ENCODE data around the gene CYP2U1.

The CYP2U1 gene

DNA sequence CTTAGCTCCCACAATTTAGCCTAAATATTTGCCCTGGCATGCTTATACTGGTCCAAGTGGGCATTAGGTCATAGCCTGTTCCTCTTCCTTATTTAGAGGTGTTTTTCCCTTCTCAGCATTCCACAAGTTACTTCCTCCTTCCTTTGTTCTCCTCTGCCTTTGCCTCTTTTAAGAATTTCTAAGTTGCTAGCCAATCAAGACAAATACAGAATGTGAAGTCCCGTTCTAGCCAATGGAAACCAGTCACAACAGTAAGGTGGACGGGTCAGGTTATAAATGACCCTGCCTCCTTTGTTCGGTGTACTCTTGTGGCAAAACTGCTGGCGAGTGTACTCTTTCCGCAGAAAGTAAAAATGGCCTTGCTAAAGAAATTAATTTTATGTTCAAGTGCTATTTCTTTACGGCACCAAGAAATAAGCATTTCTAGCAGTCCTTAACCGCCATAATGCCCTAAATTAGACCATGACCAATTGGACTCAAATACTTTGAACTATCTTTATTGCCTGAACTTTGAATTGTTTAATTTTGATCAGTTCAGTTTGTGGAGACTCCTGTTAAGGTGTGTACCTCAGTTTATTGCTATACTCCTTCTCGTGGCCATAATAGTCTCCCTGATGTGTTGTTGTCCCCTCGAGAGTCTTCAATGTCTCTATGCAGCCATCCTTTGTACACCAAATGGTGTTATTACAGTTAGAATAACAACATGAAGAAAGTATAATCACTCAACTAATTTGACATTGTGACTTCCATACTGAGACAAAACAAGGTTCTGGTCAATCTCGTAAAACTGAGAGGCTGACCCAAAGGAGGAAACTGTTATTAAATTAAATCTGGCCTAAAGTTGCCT, 56.8 kb downstream of the CYP2U1 start:
- no peak for DNase-seq

DNA sequence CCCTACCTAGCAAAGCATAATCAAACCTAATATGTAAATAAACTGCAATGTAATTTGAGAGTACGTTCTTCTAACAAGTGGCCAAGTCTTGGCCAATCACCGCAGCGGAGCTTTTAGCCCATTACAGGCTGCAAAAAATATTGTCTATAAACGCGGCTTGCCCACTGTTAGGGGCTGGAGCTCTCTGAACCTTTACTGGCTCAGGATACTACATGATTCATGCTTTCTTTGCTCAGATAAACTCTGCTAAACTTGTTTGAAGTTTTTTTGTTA, 57.4 kb downstream of the CYP2U1 start:
- no peak for DNase-seq

DNA sequence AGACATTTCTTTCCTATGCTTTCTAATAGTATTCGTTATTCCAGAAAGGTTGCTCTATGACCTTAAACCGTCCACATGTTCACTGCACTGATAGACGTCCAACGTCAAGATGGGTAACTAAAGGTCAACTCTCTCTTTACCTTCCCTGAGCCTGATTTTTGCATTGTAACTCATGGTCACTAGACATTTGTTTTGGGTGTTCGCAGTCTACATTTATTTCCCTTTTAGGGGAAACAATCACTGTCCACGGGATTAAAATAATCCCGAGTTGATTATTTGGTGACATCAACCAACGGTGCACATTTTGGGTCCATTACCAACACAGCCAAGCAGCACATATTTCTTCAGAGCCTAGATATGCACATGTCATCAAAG, 57.8 kb downstream of the CYP2U1 start:
- no peak for DNase-seq

DNA sequence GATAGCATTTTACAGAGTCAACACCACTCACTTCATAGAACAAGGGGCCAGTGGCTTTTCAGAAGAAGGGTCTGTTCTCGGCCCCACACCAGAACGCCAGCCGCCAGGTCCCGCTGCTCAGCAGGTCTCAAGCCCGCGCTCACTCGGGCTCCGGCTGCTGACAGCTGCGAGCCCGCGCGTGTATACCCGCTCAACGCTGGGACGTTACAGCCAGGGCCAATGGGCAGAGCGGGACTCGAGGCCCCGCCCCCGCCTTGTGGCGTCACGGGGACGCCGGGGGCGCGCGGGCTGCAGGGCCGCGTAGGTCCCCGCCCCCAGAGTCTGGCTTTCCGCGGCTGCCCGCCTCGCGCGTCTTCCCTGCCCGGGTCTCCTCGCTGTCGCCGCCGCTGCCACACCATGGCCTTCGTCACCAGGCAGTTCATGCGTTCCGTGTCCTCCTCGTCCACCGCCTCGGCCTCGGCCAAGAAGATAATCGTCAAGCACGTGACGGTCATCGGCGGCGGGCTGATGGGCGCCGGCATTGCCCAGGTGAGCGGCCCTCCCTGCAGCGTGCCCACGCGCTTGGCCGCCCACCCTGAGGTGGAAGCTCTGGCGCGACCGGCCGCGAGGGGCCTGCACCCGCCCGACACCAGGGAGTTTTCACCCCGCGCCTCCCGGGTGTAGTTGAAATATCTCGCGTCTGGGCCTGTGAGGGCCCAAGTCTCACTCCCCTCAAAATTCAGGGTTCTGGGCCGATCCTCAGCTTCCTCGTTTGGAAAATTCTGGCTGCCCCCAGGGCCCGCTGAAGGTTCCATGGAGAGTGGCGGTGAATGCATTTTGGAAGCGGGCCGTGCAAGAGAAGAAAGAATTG, 58.4 kb downstream of the CYP2U1 start, which contains the start of gene HADH:
Gene HADH (plus strand): TSS at position 353 of the 850 bp plus-strand sequence. CDS start 44 bp downstream, at position 397.
- DNase-seq = peak; percentile 93

DNA sequence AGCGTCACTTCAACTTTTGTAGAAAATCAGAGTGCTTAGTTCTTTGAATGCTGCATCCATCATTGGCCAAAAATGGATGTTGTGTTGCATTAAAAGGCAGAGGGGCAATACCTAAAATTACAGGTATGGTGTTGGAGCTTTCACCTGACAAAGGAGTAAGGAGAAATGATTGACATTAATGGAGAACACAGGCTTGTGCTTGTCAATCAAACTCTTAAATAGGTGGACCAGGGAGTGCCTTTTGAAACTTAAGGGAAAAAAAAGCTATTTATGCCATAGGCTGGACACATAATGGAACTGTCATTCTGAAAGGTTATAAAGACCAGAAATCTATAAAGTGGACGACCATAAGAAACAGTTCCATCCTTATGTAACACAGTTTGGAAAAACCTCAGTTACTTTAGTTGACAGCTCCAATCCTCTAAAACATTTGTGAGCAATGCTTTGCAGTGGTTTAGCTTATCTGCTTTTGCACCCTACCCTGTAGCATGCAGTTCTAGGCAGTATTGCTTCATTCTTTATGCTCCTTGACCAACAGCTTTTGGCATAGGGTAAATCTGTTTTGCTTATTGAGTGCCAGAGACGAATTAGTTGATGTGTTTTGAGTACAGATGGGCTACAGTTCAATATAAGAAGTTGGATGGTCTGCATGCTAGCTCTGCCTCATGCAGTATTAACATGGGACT, 60.7 kb downstream of the CYP2U1 start:
- no peak for DNase-seq

DNA sequence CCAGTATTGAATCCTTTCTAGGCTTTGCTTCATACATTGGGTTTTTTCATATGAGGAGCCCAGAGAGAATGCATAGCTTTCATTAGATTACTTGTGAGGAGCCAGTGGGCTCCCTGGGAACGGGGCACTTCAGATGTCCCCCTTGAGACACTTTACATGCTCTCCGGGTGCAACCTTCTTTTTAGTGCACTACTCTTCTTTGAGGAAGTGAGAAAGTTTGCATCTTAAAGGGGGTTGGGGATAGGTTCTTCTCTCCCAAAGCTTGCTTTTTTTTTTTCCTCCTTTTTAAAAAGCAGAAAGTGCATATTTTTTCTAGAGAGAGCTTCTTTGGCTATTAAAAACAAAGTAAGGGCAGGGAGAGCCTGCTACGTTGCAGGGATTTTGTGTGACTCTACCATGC, 62.6 kb downstream of the CYP2U1 start:
- no peak for DNase-seq

DNA sequence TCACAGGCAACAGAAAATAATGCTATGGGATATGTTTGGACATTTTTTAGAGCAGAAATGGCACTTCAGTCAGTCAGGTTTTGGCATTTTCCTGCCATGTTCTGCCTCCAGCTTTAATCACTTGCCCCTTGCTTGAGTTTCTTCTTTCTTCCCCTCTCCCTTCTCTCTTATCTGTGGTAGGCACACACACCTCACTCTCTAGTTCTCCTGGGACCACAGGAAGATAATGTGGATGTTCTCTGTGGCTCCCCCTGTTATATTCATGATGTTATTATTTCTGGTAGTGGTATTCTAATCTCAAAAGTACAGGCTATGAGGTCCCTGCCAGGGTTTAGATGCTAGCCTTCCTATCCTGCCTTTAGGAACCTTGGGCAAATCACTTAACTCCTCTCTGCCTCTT, 63.5 kb downstream of the CYP2U1 start:
- DNase-seq = no peak

DNA sequence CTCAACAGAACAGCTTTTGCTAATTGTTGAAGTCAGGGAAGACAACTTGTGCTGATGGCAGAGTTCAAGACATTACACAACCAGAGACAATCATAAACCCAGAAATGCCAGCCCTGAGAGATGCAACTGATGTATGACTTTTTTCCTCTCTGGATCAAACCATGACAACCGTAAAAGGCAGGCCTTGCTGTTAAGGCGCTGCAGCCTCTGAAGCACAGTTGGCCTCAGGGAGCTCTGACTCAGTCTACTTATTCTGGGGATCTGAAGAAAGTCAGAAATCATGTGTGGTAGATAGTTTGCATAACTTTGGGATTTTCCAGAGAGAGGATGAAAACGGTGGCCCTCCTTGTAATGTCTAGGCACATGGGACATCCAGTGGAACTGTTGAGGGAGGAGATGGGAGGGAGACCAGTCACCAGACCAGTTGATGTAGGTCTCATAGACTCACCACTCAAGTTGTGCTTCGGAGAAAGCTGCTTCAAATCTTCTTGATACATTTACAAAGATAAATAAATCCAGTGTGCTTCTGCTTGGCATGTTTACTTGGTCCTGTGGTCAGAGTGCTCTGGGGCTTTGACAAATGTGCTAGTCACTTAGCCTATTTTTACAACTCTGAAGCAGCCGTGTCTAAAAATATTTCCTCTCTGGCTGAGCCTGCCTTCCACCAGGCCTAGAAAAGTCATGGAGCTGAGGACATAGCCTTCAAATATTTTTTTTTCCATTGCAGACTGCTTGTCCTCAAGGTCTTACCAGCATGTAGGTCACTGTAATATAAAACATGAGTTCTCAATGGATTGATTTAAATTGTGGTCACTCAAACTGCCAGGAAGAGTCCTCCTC, 65.8 kb downstream of the CYP2U1 start:
- DNase-seq = no peak

DNA sequence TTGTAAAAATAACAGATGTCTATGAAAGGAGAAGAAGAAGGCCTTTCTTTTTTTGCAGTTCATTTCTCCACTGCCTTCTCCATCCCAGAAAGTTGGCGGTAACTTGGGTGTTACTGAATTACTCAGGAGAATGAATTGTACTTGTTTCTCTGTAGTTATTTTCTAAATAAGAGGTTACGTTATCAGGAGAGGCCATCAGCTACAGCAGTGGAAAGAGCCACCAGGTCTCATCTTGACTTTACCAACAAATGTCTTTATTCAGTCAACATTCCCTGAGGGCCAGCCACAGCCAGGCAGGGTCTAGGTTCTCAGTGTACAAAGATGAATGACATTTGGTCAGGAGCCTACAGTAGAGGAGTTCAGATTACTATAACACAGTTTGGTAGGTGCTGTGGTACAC, 66.4 kb downstream of the CYP2U1 start:
- no peak for DNase-seq

DNA sequence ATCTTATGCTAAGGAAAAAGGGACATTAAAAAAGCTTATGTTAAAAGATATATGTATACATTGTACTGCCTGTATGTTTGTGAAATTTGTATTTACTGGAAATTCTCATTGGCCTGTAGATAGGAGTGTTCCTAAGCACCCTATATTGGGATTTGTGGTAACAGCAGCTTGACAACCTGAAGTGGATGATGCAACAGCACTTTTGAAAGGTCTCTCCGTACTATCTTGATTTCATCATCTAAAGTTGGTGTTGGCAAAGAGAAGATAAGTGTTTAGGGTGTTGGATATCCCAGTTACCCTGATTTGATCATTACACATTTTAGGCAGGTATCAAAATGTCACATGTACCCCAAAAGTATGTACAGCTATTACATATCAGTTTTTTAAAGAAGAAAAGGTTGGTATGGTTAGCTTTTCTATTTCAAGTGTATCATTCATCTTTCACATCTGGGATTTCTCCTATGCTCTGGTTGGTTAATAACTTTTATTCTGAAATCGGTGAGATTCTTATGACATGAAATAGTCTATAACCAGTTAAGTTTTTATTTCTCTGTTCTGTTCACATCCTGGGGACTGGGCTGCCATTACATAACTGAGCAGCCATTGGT, 68.7 kb downstream of the CYP2U1 start:
- DNase-seq = no peak

DNA sequence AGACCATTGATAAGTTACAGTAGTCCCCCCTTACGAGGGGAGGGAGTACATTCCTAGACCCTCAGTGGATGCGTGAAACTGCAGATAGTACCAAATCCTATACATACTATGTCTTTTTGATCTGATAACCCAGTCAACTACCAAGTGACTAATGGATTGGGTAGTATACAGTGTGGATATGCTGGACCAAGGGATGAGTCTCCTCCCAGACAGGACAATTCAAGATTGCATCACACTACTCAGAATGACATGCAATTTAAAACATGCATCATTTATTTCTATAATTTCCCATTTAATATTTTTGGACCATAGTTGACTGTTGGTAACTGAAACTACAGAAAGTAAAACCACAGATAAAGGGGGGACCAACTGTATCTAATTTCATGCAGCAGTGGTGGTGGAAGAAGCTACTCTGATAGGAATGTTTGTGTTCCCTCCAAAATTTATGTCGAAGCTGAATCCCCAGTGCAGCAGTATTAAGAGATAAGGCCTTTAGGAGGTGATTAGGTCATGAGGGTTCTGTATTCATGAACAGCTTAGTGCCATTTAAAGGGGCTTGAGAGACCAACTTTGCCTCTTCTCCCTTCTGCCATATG, 70.3 kb downstream of the CYP2U1 start:
- DNase-seq = no peak

All from CD4-positive, alpha-beta T cell treated with Interferon gamma for 1 hour (primary cell).